ENCODE data around the gene ANO2. TPM values are rescaled to one million over a fixed set of nuclear protein-coding genes. Genes with fewer than 3 reads are reported as not detected.

Gene ANO2
- polyA plus RNA-seq, 2 donors, result 1.3 to 1.4 TPM

DNA sequence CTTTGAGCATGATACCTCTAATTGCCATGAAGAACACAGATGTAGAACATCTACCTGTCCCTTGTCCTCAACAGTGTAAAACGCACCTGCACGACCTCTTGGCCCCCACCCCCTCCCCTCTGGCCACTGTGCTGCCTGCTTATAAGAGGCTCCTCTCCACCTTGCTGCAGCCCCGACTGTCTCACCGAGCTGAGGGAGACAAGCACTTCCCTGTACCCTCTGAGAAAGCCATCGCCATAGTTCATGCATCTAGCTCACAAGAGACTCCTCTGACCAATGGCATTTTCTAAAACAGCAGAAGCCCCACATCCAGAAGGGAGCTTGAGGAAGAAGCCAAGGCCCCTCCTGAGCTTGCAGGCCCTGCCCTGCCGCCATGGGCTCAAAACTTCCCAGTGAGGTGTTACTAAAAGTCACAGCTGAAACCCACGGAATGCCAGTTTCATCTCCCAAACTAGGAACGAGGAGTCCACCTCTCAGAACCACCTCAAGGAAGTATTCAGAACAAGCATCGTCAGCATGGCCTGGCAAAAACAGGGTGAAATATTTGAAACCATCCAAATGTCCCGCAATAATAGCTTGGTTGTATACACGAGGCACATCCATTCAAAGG is 21.5 kb upstream of the ANO2 start:
- Histone ChIP-seq H3K36me3 (ENCODE audit: control insufficient read depth in 2 of 2, insufficient read depth in 2 of 2, low read length in 1 of 2) (peaks cover 0 to 2% of the 10 kb centered on the region in 2 donors), H3K9me3 (ENCODE audit: control insufficient read depth in 2 of 2, insufficient read depth in 1 of 2, low read depth in 1 of 2, low read length in 1 of 2) (no peaks in the 10 kb centered on the region), H3K4me3 (ENCODE audit: low read depth in 1 of 2, low read length in 2 of 2) (no peak overlapping the region), H3K27me3 (ENCODE audit: control insufficient read depth in 1 of 2, insufficient read depth in 2 of 2, low read length in 2 of 2) (no peaks in the 10 kb centered on the region), H3K27ac (ENCODE audit: low read depth in 2 of 2, low read length in 1 of 2) (no peak overlapping the region), H3K4me1 (ENCODE audit: control insufficient read depth in 2 of 2, insufficient read depth in 2 of 2, low read length in 1 of 2) (no peaks in the 10 kb centered on the region)
- WGBS, 2 donors, result 81 to 83% methylated on average over 11 of the region's 11 CpGs

GRCh38 chr12:5965950-5966383 is 20.9 kb upstream of the ANO2 start:
- no peak overlapping the region for H3K27ac ChIP-seq (ENCODE audit: low read depth in 2 of 2, low read length in 1 of 2)
- peaks cover 0 to 2% of the 10 kb centered on the region in 2 donors for H3K36me3 ChIP-seq (ENCODE audit: control insufficient read depth in 2 of 2, insufficient read depth in 2 of 2, low read length in 1 of 2)
- 23 to 32% methylated on average over 9 of the region's 9 CpGs for WGBS, 2 donors
- H3K4me1 ChIP-seq (ENCODE audit: control insufficient read depth in 2 of 2, insufficient read depth in 2 of 2, low read length in 1 of 2), result no peaks in the 10 kb centered on the region
- no peaks in the 10 kb centered on the region for H3K9me3 ChIP-seq (ENCODE audit: control insufficient read depth in 2 of 2, insufficient read depth in 1 of 2, low read depth in 1 of 2, low read length in 1 of 2)
- H3K27me3 ChIP-seq (ENCODE audit: control insufficient read depth in 1 of 2, insufficient read depth in 2 of 2, low read length in 2 of 2), result no peaks in the 10 kb centered on the region
- no peak overlapping the region for H3K4me3 ChIP-seq (ENCODE audit: low read depth in 1 of 2, low read length in 2 of 2)

DNA sequence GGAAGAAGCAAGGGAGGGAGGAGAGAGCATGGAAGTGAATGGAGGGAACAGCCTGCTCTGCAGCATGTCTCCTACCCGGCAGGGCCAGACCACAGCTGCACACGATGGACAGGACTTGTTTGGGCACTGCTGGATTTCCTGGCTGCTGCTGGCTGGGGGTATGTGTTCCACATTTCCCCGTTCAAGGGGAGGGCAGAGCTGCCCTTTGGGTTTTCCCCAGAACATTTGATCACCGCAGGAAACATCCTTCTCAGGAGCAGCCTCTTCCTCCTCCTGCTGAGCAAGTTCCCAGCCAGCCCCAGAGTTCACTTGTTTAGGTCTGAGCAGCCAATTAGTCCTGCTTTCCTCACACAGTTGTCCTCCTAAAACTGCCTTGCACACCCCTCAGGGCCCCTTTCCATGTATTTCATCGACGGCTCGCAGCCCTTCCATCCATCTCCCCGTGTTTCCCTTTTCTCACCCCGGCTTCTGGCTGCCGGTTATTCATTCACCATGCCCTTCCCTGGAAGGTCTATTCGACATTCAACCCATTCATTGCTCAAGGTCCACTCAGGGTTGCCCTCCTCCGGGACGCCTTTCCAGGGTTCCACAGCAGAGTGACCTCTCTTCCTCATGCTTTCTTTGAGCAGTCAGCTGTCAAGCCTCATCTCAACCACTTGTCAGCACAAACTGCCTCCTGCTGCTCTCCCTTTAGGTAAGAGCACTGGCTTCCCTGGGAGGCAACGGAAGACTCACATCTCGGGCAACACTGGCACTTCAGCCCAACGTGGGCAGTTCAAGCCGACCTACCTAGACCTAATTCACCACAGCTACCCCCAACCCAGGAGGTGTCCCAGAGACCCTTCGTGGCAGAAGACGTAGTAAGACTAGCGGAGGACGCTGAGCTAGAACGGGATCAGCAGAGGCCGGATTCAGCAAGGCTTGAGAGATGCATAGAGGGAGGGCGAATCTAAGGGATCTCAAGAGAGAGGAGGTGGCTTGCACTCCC is 20.1 kb upstream of the ANO2 start:
- WGBS, 2 donors, result 62 to 74% methylated on average over 24 of the region's 24 CpGs
- Histone ChIP-seq H3K27me3 (ENCODE audit: control insufficient read depth in 1 of 2, insufficient read depth in 2 of 2, low read length in 2 of 2) (no peaks in the 10 kb centered on the region), H3K9me3 (ENCODE audit: control insufficient read depth in 2 of 2, insufficient read depth in 1 of 2, low read depth in 1 of 2, low read length in 1 of 2) (no peaks in the 10 kb centered on the region), H3K27ac (ENCODE audit: low read depth in 2 of 2, low read length in 1 of 2) (no peak overlapping the region), H3K36me3 (ENCODE audit: control insufficient read depth in 2 of 2, insufficient read depth in 2 of 2, low read length in 1 of 2) (peaks cover 0 to 2% of the 10 kb centered on the region in 2 donors), H3K4me1 (ENCODE audit: control insufficient read depth in 2 of 2, insufficient read depth in 2 of 2, low read length in 1 of 2) (no peaks in the 10 kb centered on the region), H3K4me3 (ENCODE audit: low read depth in 1 of 2, low read length in 2 of 2) (no peak overlapping the region)

DNA sequence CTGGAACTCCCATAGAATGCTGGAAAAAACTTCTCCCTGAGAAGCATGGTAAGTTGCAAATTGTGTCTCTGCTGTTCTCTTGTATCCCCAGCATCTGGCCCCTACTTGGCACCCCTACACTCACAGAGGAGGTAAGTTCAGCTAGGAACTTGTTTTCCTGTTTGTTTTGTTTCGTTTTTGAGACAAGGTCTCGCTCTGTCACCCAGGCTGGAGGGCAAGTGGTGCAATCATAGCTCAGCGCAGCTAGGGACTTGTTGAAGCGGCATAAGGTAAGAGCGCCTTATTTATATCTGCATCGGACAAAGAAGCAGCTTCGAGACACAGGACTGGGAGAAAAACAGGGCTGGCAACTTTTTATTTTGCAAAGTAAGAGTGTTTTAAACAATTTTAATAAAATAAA is 18.5 kb upstream of the ANO2 start:
- no peaks in the 10 kb centered on the region for H3K9me3 ChIP-seq (ENCODE audit: control insufficient read depth in 2 of 2, insufficient read depth in 1 of 2, low read depth in 1 of 2, low read length in 1 of 2)
- H3K36me3 ChIP-seq (ENCODE audit: control insufficient read depth in 2 of 2, insufficient read depth in 2 of 2, low read length in 1 of 2), result no peaks in the 10 kb centered on the region
- H3K4me3 ChIP-seq (ENCODE audit: low read depth in 1 of 2, low read length in 2 of 2), result no peak overlapping the region
- H3K4me1 ChIP-seq (ENCODE audit: control insufficient read depth in 2 of 2, insufficient read depth in 2 of 2, low read length in 1 of 2), result no peaks in the 10 kb centered on the region
- no peaks in the 10 kb centered on the region for H3K27me3 ChIP-seq (ENCODE audit: control insufficient read depth in 1 of 2, insufficient read depth in 2 of 2, low read length in 2 of 2)
- no peak overlapping the region for H3K27ac ChIP-seq (ENCODE audit: low read depth in 2 of 2, low read length in 1 of 2)
- WGBS, 2 donors, result 73 to 79% methylated on average over 7 of the region's 7 CpGs

GRCh38 chr12:5960783-5961182 is 15.7 kb upstream of the ANO2 start:
- Histone ChIP-seq H3K4me1 (ENCODE audit: control insufficient read depth in 2 of 2, insufficient read depth in 2 of 2, low read length in 1 of 2) (no peaks in the 10 kb centered on the region), H3K9me3 (ENCODE audit: control insufficient read depth in 2 of 2, insufficient read depth in 1 of 2, low read depth in 1 of 2, low read length in 1 of 2) (no peaks in the 10 kb centered on the region), H3K36me3 (ENCODE audit: control insufficient read depth in 2 of 2, insufficient read depth in 2 of 2, low read length in 1 of 2) (no peaks in the 10 kb centered on the region), H3K4me3 (ENCODE audit: low read depth in 1 of 2, low read length in 2 of 2) (no peak overlapping the region), H3K27me3 (ENCODE audit: control insufficient read depth in 1 of 2, insufficient read depth in 2 of 2, low read length in 2 of 2) (no peaks in the 10 kb centered on the region), H3K27ac (ENCODE audit: low read depth in 2 of 2, low read length in 1 of 2) (no peak overlapping the region)
- WGBS, 2 donors, result 86 to 87% methylated on average over 4 of the region's 4 CpGs

DNA sequence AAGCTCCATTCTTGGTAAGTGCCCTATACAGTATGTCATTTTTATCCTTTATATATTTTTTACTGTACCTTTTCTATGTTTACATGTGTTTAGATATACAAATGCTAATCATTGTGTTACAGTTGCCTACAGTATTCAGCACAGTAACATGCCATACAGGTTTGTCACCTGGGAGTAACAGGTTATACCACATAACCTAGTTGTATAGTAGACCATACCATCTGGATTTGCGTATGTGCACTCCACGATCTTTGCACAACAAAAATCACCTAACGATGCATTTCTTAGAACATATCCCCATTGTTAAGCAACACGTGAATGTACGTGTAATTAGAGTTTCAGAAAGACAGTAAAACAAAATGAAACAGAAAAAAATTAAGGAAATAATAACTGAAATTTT is 11.9 kb upstream of the ANO2 start:
- no peaks in the 10 kb centered on the region for H3K4me1 ChIP-seq (ENCODE audit: control insufficient read depth in 2 of 2, insufficient read depth in 2 of 2, low read length in 1 of 2)
- no peak overlapping the region for H3K4me3 ChIP-seq (ENCODE audit: low read depth in 1 of 2, low read length in 2 of 2)
- no peak overlapping the region for H3K27ac ChIP-seq (ENCODE audit: low read depth in 2 of 2, low read length in 1 of 2)
- WGBS, 2 donors, result 83 to 91% methylated on average over 5 of the region's 5 CpGs
- no peaks in the 10 kb centered on the region for H3K9me3 ChIP-seq (ENCODE audit: control insufficient read depth in 2 of 2, insufficient read depth in 1 of 2, low read depth in 1 of 2, low read length in 1 of 2)
- no peaks in the 10 kb centered on the region for H3K27me3 ChIP-seq (ENCODE audit: control insufficient read depth in 1 of 2, insufficient read depth in 2 of 2, low read length in 2 of 2)
- peaks cover 0 to 2% of the 10 kb centered on the region in 2 donors for H3K36me3 ChIP-seq (ENCODE audit: control insufficient read depth in 2 of 2, insufficient read depth in 2 of 2, low read length in 1 of 2)

- no peak overlapping the region for H3K27ac ChIP-seq (ENCODE audit: low read depth in 2 of 2, low read length in 1 of 2)
- H3K36me3 ChIP-seq (ENCODE audit: control insufficient read depth in 2 of 2, insufficient read depth in 2 of 2, low read length in 1 of 2), result peaks cover 1 to 2% of the 10 kb centered on the region in 2 donors
- H3K4me3 ChIP-seq (ENCODE audit: low read depth in 1 of 2, low read length in 2 of 2), result no peak overlapping the region
- H3K27me3 ChIP-seq (ENCODE audit: control insufficient read depth in 1 of 2, insufficient read depth in 2 of 2, low read length in 2 of 2), result no peaks in the 10 kb centered on the region
- H3K9me3 ChIP-seq (ENCODE audit: control insufficient read depth in 2 of 2, insufficient read depth in 1 of 2, low read depth in 1 of 2, low read length in 1 of 2), result no peaks in the 10 kb centered on the region
- H3K4me1 ChIP-seq (ENCODE audit: control insufficient read depth in 2 of 2, insufficient read depth in 2 of 2, low read length in 1 of 2), result no peaks in the 10 kb centered on the region
- WGBS, 2 donors, result 22 to 25% methylated on average over 3 of the region's 3 CpGs
These were observed 9.6 kb upstream of the ANO2 start for GRCh38 chr12:5954661-5955060.

DNA sequence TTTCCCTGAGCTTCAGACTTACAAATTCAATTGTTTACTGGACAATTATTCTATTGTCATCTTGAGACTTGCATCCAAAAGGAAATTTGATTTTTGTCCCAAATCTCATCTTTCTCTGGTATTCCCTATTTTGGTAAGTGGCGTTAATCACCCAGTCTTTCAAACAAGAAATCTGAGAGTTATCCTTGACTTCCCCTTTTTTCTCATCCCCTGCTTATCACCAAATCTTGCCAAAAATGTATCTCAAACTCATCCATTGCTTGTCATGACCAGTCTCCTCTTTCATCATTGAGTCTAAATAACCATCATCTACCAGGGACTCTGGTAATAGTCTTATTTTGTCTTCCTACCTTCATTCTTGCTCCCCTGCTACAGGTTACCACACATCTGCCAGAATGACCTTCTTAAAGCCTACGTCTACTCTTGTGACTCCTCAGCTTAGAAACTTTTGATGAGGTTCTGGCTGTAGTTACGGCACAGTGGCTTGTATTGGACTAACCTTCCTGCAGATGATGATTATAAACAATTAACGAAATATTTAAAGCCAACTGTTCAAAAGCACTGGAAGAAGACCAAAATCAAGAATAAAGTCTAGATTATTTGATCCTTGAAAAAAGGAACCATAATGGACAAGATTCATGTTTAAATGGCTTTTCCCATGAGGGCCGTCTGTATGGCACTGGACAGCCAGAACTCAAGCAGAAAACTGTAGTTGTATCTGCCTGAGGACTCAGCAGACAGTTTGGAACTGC is 9.0 kb upstream of the ANO2 start:
- Histone ChIP-seq H3K4me1 (ENCODE audit: control insufficient read depth in 2 of 2, insufficient read depth in 2 of 2, low read length in 1 of 2) (no peaks in the 10 kb centered on the region), H3K27me3 (ENCODE audit: control insufficient read depth in 1 of 2, insufficient read depth in 2 of 2, low read length in 2 of 2) (no peaks in the 10 kb centered on the region), H3K36me3 (ENCODE audit: control insufficient read depth in 2 of 2, insufficient read depth in 2 of 2, low read length in 1 of 2) (peaks cover 2 to 4% of the 10 kb centered on the region in 2 donors), H3K4me3 (ENCODE audit: low read depth in 1 of 2, low read length in 2 of 2) (no peak overlapping the region), H3K9me3 (ENCODE audit: control insufficient read depth in 2 of 2, insufficient read depth in 1 of 2, low read depth in 1 of 2, low read length in 1 of 2) (no peaks in the 10 kb centered on the region), H3K27ac (ENCODE audit: low read depth in 2 of 2, low read length in 1 of 2) (no peak overlapping the region)
- WGBS, 2 donors, result 82 to 83% methylated on average over 5 of the region's 5 CpGs

GRCh38 chr12:5952031-5952430 is 7.0 kb upstream of the ANO2 start:
- H3K27me3 ChIP-seq (ENCODE audit: control insufficient read depth in 1 of 2, insufficient read depth in 2 of 2, low read length in 2 of 2), result no peaks in the 10 kb centered on the region
- peaks cover 2 to 10% of the 10 kb centered on the region in 2 donors for H3K36me3 ChIP-seq (ENCODE audit: control insufficient read depth in 2 of 2, insufficient read depth in 2 of 2, low read length in 1 of 2)
- 85 to 96% methylated on average over 3 of the region's 3 CpGs for WGBS, 2 donors
- no peaks in the 10 kb centered on the region for H3K9me3 ChIP-seq (ENCODE audit: control insufficient read depth in 2 of 2, insufficient read depth in 1 of 2, low read depth in 1 of 2, low read length in 1 of 2)
- no peaks in the 10 kb centered on the region for H3K4me1 ChIP-seq (ENCODE audit: control insufficient read depth in 2 of 2, insufficient read depth in 2 of 2, low read length in 1 of 2)
- no peak overlapping the region for H3K4me3 ChIP-seq (ENCODE audit: low read depth in 1 of 2, low read length in 2 of 2)
- H3K27ac ChIP-seq (ENCODE audit: low read depth in 2 of 2, low read length in 1 of 2), result no peak overlapping the region
